SK-N-DZ (cell line): ENCODE data around the gene ANKRD13B. TPM values are rescaled to one million over a fixed set of nuclear protein-coding genes. Genes with fewer than 3 reads are reported as not detected.
"Not testable (repeated sequence)": the region's sequence is repeated elsewhere in the genome, so short reads cannot be mapped to it uniquely, and the experiment has no call there.

Experiments
- DNase-seq: peaks from one replicate; pipeline ENCODE4 v3.0.0-alpha.2; 2015; ENCODE audit warnings: low spot score
- polyA plus RNA-seq, 2 experiments: library from polyadenylated mRNA; depleted of rRNA; stranded (reverse); fragments of >200 nt; gene quantifications; 2 replicates each; pipeline ENCODE4 v1.2.3, GENCODE V29; 2014

ANKRD13B gene
- 116 and 120 TPM in 2 replicates for polyA plus RNA-seq (2014; cell fraction: cytosol; rRNA removed)
- 565 and 650 TPM in 2 replicates for polyA plus RNA-seq (2014; cell fraction: nucleus; rRNA removed)

- peak; percentile 85 for DNase-seq
These were observed at the start of gene ANKRD13B for GRCh38 chr17:29592850-29593551. Gene ANKRD13B (plus strand): TSS chr17:29593132. CDS start chr17:29593622, 490 bp downstream.

DNA sequence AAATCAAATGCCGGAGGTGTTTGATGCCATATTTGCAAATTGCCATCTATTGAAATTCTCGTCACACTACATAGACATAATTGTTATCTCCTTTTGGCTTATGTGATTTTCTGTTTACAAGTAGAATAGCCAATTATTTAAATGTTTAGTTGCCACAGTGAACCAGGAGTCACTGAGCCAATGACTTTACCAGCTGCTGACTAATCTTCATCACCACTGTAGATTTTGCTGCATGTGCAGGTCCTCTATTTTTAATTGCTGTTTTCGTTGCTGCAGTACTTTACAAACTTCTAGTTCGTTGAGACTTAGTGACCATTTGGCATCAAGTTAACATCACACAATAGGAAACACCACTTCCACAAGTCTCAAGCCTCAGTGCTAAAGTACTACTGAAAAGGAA, 48.9 kb upstream of the ANKRD13B start:
- no peak for DNase-seq

DNA sequence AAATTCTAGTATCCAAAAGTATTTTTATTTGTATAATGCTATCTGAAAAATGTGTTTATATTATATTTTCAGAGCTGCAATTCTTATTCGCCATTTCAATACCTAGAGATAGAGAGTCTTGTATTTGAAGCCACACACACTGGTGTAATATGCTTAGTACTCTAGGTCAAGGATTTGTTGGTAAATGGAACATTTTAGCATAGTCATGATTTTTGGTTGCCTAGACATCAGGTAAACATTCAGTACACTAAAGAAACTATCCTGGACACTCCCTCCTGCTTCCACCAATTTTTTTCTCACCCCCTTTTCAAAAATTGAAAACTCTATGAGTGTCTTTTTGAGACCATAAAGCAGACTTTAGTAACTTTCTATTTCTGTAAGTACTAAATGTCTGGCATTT, 46.8 kb upstream of the ANKRD13B start:
- no peak for DNase-seq

- no peak for DNase-seq
These were observed 46.1 kb upstream of the ANKRD13B start for GRCh38 chr17:29546830-29547229.

DNA sequence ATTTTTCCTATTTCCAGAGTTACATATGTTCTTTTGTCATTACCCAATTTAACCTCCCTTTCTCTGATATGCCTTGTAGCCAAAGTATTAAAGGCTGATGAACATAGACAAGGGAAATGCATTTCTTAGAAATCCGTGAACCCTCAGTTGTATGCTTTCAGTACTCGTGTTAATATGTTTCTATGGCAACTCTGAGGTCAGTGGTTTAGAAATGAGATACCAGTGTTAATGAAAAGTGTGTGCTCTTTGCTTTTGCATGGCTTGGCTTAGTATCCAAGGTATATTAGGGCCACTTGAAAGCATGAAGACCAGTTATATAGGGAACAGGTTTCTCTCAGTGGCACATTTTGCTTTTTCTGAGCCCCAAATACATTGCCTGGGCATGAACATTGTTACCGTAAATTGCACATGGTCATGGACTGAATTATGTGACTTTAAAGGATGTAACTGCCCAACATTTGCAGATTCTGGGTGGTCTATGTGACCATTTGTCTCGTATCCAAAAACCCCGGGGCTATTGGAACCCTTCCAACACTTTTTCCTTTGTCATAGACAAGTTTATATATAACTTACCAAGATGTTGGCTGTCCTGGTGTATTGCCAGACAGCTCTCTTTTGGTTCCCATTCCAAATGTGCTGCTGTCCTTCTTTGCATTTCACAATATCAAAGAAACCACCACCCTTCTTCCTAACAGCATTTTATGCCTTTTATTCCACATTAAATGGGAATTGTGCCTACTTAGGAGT, 43.6 kb upstream of the ANKRD13B start:
- no peak for DNase-seq

DNA sequence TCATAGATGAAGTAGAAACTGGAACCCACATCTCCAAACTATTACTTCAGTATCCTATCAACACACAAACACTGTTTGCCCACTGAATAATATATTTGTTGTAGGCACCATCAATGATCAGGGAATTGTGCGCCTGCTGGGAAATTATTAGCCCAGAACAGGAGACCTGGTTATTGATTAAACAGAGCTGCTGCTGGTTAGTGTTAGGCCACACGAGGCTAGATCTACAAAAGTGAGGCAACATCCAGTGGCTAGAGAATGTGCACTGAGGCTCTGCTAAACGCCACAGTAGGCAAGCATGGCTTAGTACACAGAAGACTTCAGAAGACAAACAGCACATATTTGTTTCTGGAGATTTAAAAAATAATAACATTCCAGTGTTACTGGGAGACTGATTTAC, 37.1 kb upstream of the ANKRD13B start:
- no peak for DNase-seq

GRCh38 chr17:29557085-29557738, 35.7 kb upstream of the ANKRD13B start:
- no peak for DNase-seq

- DNase-seq = no peak
These were observed 35.2 kb upstream of the ANKRD13B start for GRCh38 chr17:29557739-29558116.

DNA sequence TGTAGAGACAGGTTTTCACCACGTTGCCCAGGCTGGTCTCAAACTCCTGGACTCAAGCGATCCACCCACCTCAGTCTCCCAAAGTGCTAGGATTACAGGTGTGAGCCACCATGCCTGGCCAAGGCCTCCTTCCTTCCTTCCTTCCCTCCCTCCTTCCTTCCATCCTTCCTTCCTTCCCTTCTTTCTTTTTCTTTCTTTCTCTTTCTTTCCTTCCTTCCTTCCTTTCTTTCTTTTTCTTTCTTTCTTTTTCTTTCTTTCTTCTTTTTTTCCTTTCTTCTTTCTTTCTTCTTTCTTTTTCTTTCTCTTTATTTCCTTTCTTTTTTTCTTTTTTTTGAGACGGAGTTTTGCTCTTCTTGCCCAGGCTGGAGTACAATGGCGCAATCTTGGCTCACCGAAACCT, 34.8 kb upstream of the ANKRD13B start:
- DNase-seq = not testable (repeated sequence)

DNA sequence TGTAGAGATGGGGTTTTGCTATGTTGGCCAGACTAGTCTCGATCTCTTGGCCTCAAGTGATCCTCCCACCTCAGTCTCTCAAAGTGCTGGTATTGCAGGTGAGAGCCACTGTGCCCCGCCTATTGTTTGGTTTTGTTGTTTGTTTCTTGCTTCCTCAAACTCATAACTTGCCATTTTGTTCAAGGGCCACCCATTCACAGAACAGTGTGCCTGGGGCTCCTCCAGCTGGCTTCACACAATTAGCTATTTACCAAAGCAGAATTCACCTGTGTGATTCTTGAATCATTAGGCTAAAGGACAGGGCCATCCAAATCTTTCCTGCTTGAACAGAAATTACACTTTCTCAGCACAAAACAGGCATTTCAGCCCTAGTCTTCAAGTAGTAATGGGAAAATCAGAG, 33.3 kb upstream of the ANKRD13B start:
- no peak for DNase-seq

GRCh38 chr17:29560316-29560715, 32.6 kb upstream of the ANKRD13B start:
- DNase-seq = no peak

DNA sequence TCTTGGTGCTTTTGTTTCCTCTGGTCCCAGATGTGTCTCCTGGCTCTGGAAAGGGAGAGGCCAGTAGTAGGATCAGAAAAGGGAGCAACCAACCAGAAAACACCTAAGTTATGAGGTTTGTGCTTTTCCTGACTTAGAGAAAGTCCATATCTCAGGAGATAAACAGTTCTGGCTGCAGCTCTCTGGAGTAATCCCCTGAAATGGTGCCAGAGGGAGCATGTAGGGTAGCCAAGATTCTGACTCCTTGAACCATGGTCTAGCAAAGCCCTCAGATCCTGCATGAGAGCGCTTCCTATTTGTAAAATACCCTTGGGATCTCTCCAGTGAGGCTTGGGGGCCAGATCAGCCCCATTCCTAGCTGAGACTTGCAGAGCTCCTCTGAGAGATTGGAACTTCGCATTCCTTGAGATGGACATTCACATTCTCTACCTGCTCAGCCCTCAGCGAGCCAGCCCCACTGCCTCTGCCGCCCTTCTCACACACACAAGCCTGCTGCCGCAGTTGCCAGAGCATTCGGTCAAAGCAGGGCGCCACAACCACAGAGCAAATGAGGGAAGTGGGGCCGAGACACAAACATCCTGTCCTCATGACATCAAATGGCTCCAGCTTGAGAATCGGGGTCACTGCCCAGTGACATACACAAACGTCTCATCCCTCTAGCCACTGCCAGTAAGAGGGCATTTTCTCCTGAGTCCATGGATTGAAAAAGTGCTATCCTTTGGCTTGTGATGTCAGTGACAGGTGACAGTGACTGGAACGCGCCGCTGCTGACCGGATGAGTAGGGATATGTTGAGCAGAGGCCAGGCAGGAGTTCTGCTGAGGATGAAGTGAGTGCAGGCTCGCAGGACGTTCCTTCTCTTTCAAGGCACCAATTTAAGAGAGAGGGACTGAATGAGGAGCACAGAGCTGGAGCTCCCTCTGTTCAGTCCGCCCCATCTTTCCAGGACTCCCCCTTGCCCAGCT, 31.1 kb upstream of the ANKRD13B start:
- DNase-seq = no peak

- peak; percentile 6 for DNase-seq
These were observed 30.3 kb upstream of the ANKRD13B start for GRCh38 chr17:29562615-29563014.

GRCh38 chr17:29563816-29564215, 29.1 kb upstream of the ANKRD13B start:
- DNase-seq = peak; percentile 11

- peak; percentile 55 for DNase-seq
These were observed 27.1 kb upstream of the ANKRD13B start for GRCh38 chr17:29565643-29566472.

DNA sequence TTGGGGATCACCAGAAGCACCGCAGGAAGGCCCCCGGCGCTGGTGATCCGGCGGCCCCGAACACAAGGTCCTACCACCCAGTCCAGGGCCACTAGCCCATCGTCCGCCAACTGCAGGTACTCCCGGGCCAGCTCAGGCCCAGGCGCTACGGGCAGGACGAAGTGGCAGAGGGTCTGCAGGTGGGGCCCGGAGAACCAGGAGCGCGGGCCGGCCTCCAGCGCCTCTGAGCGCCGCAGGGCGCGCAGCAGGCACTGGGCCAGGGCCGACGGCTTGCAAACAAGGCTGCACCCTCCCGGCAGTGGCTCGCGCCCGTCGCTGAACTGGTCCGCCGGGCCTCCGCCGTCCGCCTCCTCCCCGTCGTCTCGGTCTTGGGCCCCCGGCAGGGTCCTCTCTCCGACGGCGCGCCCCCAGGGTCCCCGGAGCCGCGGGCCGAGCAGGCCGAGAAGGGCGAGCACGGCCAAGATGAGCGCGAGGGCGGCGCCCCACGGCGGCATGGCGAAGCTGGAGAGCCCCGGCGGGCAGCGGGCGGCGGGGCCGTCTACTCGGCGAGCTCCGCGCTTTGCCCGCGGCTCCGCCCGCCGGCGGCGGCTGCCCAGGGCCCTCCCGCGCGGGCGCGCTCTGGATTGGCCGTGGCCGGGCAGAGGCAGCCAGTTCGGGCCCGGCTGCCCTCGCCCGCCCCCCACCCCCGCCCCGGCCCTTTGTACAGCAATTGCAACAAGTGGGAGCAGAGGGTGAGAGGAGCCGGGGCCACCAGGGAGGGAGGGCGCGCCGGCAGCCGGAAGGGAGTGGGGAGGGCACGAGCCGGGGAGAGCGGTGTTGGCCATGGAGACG, 26.2 kb upstream of the ANKRD13B start, which contains the start of gene ABHD15:
Gene ABHD15, minus strand, starts transcription at position 565 of the 831 bp plus-strand sequence. Its CDS starts 71 bp downstream, at position 494.
- DNase-seq = peak; percentile 57

DNA sequence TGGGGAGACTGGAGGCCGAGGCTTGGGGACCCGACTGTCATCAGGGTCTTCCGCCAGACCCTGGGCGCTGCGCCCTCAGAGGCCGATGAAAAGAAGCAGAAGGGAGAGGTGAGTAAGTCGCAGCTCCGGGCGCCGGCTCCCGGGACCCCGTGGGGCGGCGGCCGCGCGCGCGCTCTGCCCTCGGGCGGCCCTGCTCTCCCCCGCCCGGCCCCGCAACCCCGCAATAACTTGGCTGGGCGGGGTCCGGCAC, 25.7 kb upstream of the ANKRD13B start:
- DNase-seq = no peak

DNA sequence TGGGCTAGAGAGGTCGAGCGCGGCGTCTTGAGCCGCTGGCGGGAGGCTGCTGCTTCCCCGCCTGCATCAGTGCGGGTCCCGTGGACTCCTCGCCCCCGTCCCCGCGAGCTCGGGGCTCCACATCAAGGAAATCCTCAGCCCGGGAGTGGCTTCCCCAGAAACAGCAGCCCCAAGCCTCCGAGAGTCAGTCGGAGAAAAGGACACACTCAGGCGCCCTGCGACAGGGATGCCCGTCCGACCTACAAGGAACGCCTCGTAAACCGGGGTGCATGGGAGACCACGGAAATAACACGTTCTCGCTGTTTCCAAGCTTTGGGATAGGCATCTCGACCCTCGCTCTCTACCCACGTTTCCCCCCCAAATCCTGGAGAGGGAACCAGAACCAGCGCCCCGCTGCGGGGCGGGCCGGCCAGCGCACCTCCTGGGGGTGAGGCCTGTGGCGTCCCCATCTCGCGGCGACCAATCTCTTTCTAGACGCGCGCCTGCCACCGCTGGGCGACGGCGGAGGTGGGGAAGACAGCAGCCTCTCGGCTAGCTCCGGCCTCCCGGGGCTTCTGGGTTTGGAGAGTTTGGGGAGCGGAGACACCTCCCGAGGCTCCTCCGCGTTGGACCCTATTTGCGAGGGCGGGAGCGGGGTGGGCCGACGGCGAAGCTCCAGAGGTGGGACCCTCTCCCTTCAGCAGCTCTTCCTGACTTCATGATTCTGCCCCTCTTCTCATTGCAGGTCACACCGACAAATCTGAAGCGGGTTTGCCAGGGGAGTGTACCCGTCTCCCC, 25.2 kb upstream of the ANKRD13B start:
- DNase-seq = peak; percentile 79
